NCI-H460 (cell line): ENCODE measurements around the gene RNASE11. TPM values are rescaled to one million over a fixed set of nuclear protein-coding genes. Genes with fewer than 3 reads are reported as not detected.
"Not testable (repeated sequence)": the region's sequence is repeated elsewhere in the genome, so short reads cannot be mapped to it uniquely, and the experiment has no call there.

Source experiments
- DNase-seq: peaks from one replicate; pipeline ENCODE4 v3.0.0-alpha.2; 2016; ENCODE audit warnings: low read depth; ENCODE audit errors: extremely low read depth
- total RNA-seq: library from RNA; depleted of rRNA; stranded (reverse); fragments of >200 nt; shearing (Covaris generic); gene quantifications from 2 replicates; pipeline ENCODE4 v1.2.3, GENCODE V29; 2014

RNASE11 gene
- total RNA-seq, 1 experiment from 2014 or later = not detected

GRCh38 chr14:20614038-20614840, 26.4 kb upstream of the RNASE11 start:
- no peak for DNase-seq

GRCh38 chr14:20613094-20614037, 25.6 kb upstream of the RNASE11 start:
- peak; percentile 98 for DNase-seq

GRCh38 chr14:20612403-20612802, 24.6 kb upstream of the RNASE11 start:
- no peak for DNase-seq

- DNase-seq = no peak
Observed at GRCh38 chr14:20611277-20611676, 23.5 kb upstream of the RNASE11 start.

- DNase-seq = peak; percentile 73
Observed at GRCh38 chr14:20610002-20610765, 22.4 kb upstream of the RNASE11 start.

GRCh38 chr14:20609215-20610001, 21.6 kb upstream of the RNASE11 start:
- DNase-seq = peak; percentile 93

GRCh38 chr14:20608383-20609110, 20.7 kb upstream of the RNASE11 start:
- no peak for DNase-seq

GRCh38 chr14:20607617-20608016, 19.8 kb upstream of the RNASE11 start:
- no peak for DNase-seq

- DNase-seq = no peak
Observed at GRCh38 chr14:20606902-20607242, 19.1 kb upstream of the RNASE11 start.

GRCh38 chr14:20606190-20606901, 18.5 kb upstream of the RNASE11 start:
- DNase-seq = peak; percentile 50

GRCh38 chr14:20603813-20604690, 16.3 kb upstream of the RNASE11 start:
- DNase-seq = no peak

GRCh38 chr14:20602583-20602982, 14.8 kb upstream of the RNASE11 start:
- no peak for DNase-seq

- DNase-seq = no peak
Observed at GRCh38 chr14:20601522-20601921, 13.7 kb upstream of the RNASE11 start.

GRCh38 chr14:20597108-20597507, 9.3 kb upstream of the RNASE11 start:
- DNase-seq = no peak

GRCh38 chr14:20595726-20596125, 7.9 kb upstream of the RNASE11 start:
- not testable (repeated sequence) for DNase-seq

- DNase-seq = no peak
Observed at GRCh38 chr14:20592574-20592973, 4.8 kb upstream of the RNASE11 start.

GRCh38 chr14:20591235-20591634, 3.4 kb upstream of the RNASE11 start, which contains the start of gene RNASE12:
RNASE12 (minus strand) TSS chr14:20591376; CDS start chr14:20590723, 653 bp downstream.
- DNase-seq = no peak

GRCh38 chr14:20583908-20584307, 3.9 kb downstream of the RNASE11 start:
- no peak for DNase-seq
